ENCODE results near the gene TPRG1. TPM values are rescaled to one million over a fixed set of nuclear protein-coding genes. Genes with fewer than 3 reads are reported as not detected.
A peak's percentile ranks its signal among the peaks of the same experiment; 100 is the strongest.
"Not testable (repeated sequence)": the region's sequence is repeated elsewhere in the genome, so short reads cannot be mapped to it uniquely, and the experiment has no call there.

The TPRG1 gene
- polyA plus RNA-seq, 4 donors = 0.21 to 1.9 (median 0.95) TPM

DNA sequence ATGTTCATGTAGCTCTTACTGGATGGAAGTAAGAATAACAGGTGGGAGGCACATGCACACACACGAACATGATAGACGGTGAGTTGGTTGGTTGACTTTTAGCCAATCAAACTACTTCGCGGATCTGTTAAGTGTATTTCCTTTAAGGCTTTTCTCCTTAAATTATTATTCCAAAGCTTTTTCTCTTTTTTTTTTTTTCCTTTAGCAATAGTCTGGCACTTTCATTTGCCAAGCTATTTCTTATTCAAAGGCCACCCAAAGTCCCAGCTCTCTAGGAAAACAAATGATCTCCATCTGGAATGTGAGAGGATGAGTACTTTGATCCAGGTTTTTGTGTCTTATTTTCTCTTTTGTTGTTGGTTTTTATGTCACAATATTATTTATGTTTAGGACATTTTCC, 141.1 kb downstream of the TPRG1 start:
- Histone ChIP-seq H3K4me1 (ENCODE audit: control insufficient read depth in 3 of 3, insufficient read depth in 2 of 3, low read depth in 1 of 3, low read length in 2 of 3) (no peaks in the 10 kb centered on the region), H3K4me3 (ENCODE audit: low read depth in 1 of 3, low read length in 3 of 3) (no peak overlapping the region), H3K36me3 (ENCODE audit: control insufficient read depth in 3 of 3, insufficient read depth in 2 of 3, low read depth in 1 of 3, low read length in 3 of 3) (no peaks in the 10 kb centered on the region), H3K27me3 (ENCODE audit: control insufficient read depth in 3 of 3, insufficient read depth in 3 of 3, low read length in 3 of 3) (no peaks in the 10 kb centered on the region), H3K27ac (ENCODE audit: low read depth in 1 of 3, low read length in 2 of 3) (no peak overlapping the region), H3K9me3 (ENCODE audit: control insufficient read depth in 2 of 2, insufficient read depth in 1 of 2, low read depth in 1 of 2, low read length in 1 of 2) (no peaks in the 10 kb centered on the region)
- no peak for FAIRE-seq
- no peak for DNase-seq
- WGBS, 3 donors = 84 to 93% (median 92%) methylated on average over 4 of the region's 4 CpGs

- Histone ChIP-seq H3K4me1 (ENCODE audit: control insufficient read depth in 3 of 3, insufficient read depth in 2 of 3, low read depth in 1 of 3, low read length in 2 of 3) (no peaks in the 10 kb centered on the region), H3K9me3 (ENCODE audit: control insufficient read depth in 2 of 2, insufficient read depth in 1 of 2, low read depth in 1 of 2, low read length in 1 of 2) (no peaks in the 10 kb centered on the region), H3K27ac (ENCODE audit: low read depth in 1 of 3, low read length in 2 of 3) (no peak overlapping the region), H3K36me3 (ENCODE audit: control insufficient read depth in 3 of 3, insufficient read depth in 2 of 3, low read depth in 1 of 3, low read length in 3 of 3) (no peaks in the 10 kb centered on the region), H3K4me3 (ENCODE audit: low read depth in 1 of 3, low read length in 3 of 3) (no peak overlapping the region), H3K27me3 (ENCODE audit: control insufficient read depth in 3 of 3, insufficient read depth in 3 of 3, low read length in 3 of 3) (no peaks in the 10 kb centered on the region)
- no peak for FAIRE-seq
- DNase-seq = peak in 1 of 2 donors; percentile 48
- 44 to 65% (median 60%) methylated on average over 6 of the region's 6 CpGs for WGBS, 3 donors
Observed at GRCh38 chr3:189316296-189317019, 144.7 kb downstream of the TPRG1 start.

- no peaks in the 10 kb centered on the region for H3K36me3 ChIP-seq (ENCODE audit: control insufficient read depth in 3 of 3, insufficient read depth in 2 of 3, low read depth in 1 of 3, low read length in 3 of 3)
- no peaks in the 10 kb centered on the region for H3K27me3 ChIP-seq (ENCODE audit: control insufficient read depth in 3 of 3, insufficient read depth in 3 of 3, low read length in 3 of 3)
- FAIRE-seq (no peak), DNase-seq (no peak)
- 72 to 92% (median 76%) methylated on average over 3 of the region's 3 CpGs for WGBS, 3 donors
- no peak overlapping the region for H3K4me3 ChIP-seq (ENCODE audit: low read depth in 1 of 3, low read length in 3 of 3)
- no peaks in the 10 kb centered on the region for H3K9me3 ChIP-seq (ENCODE audit: control insufficient read depth in 2 of 2, insufficient read depth in 1 of 2, low read depth in 1 of 2, low read length in 1 of 2)
- H3K27ac ChIP-seq (ENCODE audit: low read depth in 1 of 3, low read length in 2 of 3) = no peak overlapping the region
- no peaks in the 10 kb centered on the region for H3K4me1 ChIP-seq (ENCODE audit: control insufficient read depth in 3 of 3, insufficient read depth in 2 of 3, low read depth in 1 of 3, low read length in 2 of 3)
Observed at GRCh38 chr3:189317911-189318310, 146.1 kb downstream of the TPRG1 start.

GRCh38 chr3:189320511-189320910, 148.7 kb downstream of the TPRG1 start:
- peaks cover 4 to 17% (median 13%) of the 10 kb centered on the region in 3 donors for H3K4me1 ChIP-seq (ENCODE audit: control insufficient read depth in 3 of 3, insufficient read depth in 2 of 3, low read depth in 1 of 3, low read length in 2 of 3)
- H3K4me3 ChIP-seq (ENCODE audit: low read depth in 1 of 3, low read length in 3 of 3) = no peak overlapping the region
- no peak overlapping the region for H3K27ac ChIP-seq (ENCODE audit: low read depth in 1 of 3, low read length in 2 of 3)
- H3K27me3 ChIP-seq (ENCODE audit: control insufficient read depth in 3 of 3, insufficient read depth in 3 of 3, low read length in 3 of 3) = no peaks in the 10 kb centered on the region
- 96 to 98% (median 97%) methylated on average over 3 of the region's 3 CpGs for WGBS, 3 donors
- FAIRE-seq (no peak), DNase-seq (no peak)
- H3K9me3 ChIP-seq (ENCODE audit: control insufficient read depth in 2 of 2, insufficient read depth in 1 of 2, low read depth in 1 of 2, low read length in 1 of 2) = no peaks in the 10 kb centered on the region
- H3K36me3 ChIP-seq (ENCODE audit: control insufficient read depth in 3 of 3, insufficient read depth in 2 of 3, low read depth in 1 of 3, low read length in 3 of 3) = no peaks in the 10 kb centered on the region

- no peak for FAIRE-seq
- Histone ChIP-seq H3K36me3 (ENCODE audit: control insufficient read depth in 3 of 3, insufficient read depth in 2 of 3, low read depth in 1 of 3, low read length in 3 of 3) (no peaks in the 10 kb centered on the region), H3K4me3 (ENCODE audit: low read depth in 1 of 3, low read length in 3 of 3) (no peak overlapping the region), H3K4me1 (ENCODE audit: control insufficient read depth in 3 of 3, insufficient read depth in 2 of 3, low read depth in 1 of 3, low read length in 2 of 3) (peaks cover 4 to 18% (median 13%) of the 10 kb centered on the region in 3 donors), H3K27me3 (ENCODE audit: control insufficient read depth in 3 of 3, insufficient read depth in 3 of 3, low read length in 3 of 3) (no peaks in the 10 kb centered on the region), H3K27ac (ENCODE audit: low read depth in 1 of 3, low read length in 2 of 3) (no peak overlapping the region), H3K9me3 (ENCODE audit: control insufficient read depth in 2 of 2, insufficient read depth in 1 of 2, low read depth in 1 of 2, low read length in 1 of 2) (no peaks in the 10 kb centered on the region)
- WGBS, 3 donors = 72 to 83% (median 75%) methylated on average over 4 of the region's 4 CpGs
- DNase-seq = no peak
Observed at GRCh38 chr3:189322339-189322738, 150.6 kb downstream of the TPRG1 start.

DNA sequence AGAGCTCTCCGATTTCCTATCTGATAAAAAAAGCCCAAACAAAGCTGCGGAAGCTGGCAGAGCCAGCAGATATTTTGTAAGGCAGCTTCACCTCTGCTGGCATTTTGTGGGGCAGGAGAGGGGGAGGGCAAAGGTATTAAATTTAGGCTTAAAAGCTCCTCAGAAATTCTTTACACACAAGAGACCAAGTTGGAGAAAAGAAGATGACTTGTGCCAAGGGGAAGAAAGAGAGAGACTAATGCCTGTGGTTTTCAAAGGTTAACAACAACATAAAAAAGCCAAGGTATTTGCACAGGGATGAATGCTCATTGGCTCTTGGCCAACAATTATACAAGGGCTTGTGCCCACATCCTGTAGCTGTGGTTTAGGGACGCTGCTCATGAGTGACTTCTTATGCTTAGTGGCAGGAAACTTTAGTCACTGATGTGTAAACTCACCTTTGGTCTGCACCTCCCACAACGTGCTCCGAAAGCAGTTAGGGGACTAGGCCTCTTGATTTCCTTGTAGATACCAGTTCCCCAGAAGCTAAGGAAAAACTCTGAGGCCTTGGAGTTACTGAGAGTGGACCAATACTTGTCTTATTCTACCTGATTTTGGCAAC, 152.9 kb downstream of the TPRG1 start:
- no peaks in the 10 kb centered on the region for H3K9me3 ChIP-seq (ENCODE audit: control insufficient read depth in 2 of 2, insufficient read depth in 1 of 2, low read depth in 1 of 2, low read length in 1 of 2)
- no peaks in the 10 kb centered on the region for H3K36me3 ChIP-seq (ENCODE audit: control insufficient read depth in 3 of 3, insufficient read depth in 2 of 3, low read depth in 1 of 3, low read length in 3 of 3)
- no peak for FAIRE-seq
- H3K27ac ChIP-seq (ENCODE audit: low read depth in 1 of 3, low read length in 2 of 3) = peak overlapping the region; percentile 50 to 77 (median 76)
- no peak overlapping the region for H3K4me3 ChIP-seq (ENCODE audit: low read depth in 1 of 3, low read length in 3 of 3)
- DNase-seq = peak; percentile 92 to 96
- peaks cover 4 to 18% (median 13%) of the 10 kb centered on the region in 3 donors for H3K4me1 ChIP-seq (ENCODE audit: control insufficient read depth in 3 of 3, insufficient read depth in 2 of 3, low read depth in 1 of 3, low read length in 2 of 3)
- no peaks in the 10 kb centered on the region for H3K27me3 ChIP-seq (ENCODE audit: control insufficient read depth in 3 of 3, insufficient read depth in 3 of 3, low read length in 3 of 3)
- WGBS, 3 donors = 4 to 33% (median 18%) methylated on average over 5 of the region's 5 CpGs

DNA sequence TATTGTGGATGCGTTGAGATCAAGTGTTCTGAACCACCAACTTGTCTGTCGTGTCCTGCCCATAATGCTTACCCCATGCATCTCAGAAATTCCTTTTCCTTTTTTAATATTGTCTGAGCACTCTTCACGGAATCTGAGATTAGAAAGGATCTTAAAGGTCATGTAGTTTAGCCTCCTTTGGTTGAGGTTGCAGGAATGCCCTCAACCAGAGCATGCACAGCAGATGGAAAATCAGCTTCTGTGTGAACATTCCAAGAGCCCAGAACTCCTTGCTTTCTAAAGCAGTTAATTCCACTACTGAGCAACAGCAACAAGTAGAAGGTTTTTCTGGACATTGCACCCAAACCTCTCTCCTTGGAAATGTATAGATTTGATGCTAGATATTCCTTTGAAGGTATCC, 153.7 kb downstream of the TPRG1 start:
- FAIRE-seq = no peak
- no peak for DNase-seq
- H3K4me3 ChIP-seq (ENCODE audit: low read depth in 1 of 3, low read length in 3 of 3) = no peak overlapping the region
- H3K27me3 ChIP-seq (ENCODE audit: control insufficient read depth in 3 of 3, insufficient read depth in 3 of 3, low read length in 3 of 3) = no peaks in the 10 kb centered on the region
- H3K4me1 ChIP-seq (ENCODE audit: control insufficient read depth in 3 of 3, insufficient read depth in 2 of 3, low read depth in 1 of 3, low read length in 2 of 3) = peaks cover 4 to 18% (median 13%) of the 10 kb centered on the region in 3 donors
- H3K36me3 ChIP-seq (ENCODE audit: control insufficient read depth in 3 of 3, insufficient read depth in 2 of 3, low read depth in 1 of 3, low read length in 3 of 3) = no peaks in the 10 kb centered on the region
- 60 to 66% (median 66%) methylated on average over 3 of the region's 3 CpGs for WGBS, 3 donors
- no peaks in the 10 kb centered on the region for H3K9me3 ChIP-seq (ENCODE audit: control insufficient read depth in 2 of 2, insufficient read depth in 1 of 2, low read depth in 1 of 2, low read length in 1 of 2)
- H3K27ac ChIP-seq (ENCODE audit: low read depth in 1 of 3, low read length in 2 of 3) = peak overlapping the region; percentile 50 to 77 (median 55)

GRCh38 chr3:189329630-189330029, 157.9 kb downstream of the TPRG1 start:
- not testable (repeated sequence) for H3K27ac ChIP-seq (ENCODE audit: low read depth in 1 of 3, low read length in 2 of 3); H3K27me3 ChIP-seq (ENCODE audit: control insufficient read depth in 3 of 3, insufficient read depth in 3 of 3, low read length in 3 of 3); FAIRE-seq; DNase-seq; H3K9me3 ChIP-seq (ENCODE audit: control insufficient read depth in 2 of 2, insufficient read depth in 1 of 2, low read depth in 1 of 2, low read length in 1 of 2); H3K4me3 ChIP-seq (ENCODE audit: low read depth in 1 of 3, low read length in 3 of 3); H3K4me1 ChIP-seq (ENCODE audit: control insufficient read depth in 3 of 3, insufficient read depth in 2 of 3, low read depth in 1 of 3, low read length in 2 of 3); H3K36me3 ChIP-seq (ENCODE audit: control insufficient read depth in 3 of 3, insufficient read depth in 2 of 3, low read depth in 1 of 3, low read length in 3 of 3)
- 97 to 99% (median 98%) methylated on average over 4 of the region's 4 CpGs for WGBS, 3 donors

Measured in small intestine (tissue), 7 donors.